ENCODE data around the gene NEB.

Gene NEB

DNA sequence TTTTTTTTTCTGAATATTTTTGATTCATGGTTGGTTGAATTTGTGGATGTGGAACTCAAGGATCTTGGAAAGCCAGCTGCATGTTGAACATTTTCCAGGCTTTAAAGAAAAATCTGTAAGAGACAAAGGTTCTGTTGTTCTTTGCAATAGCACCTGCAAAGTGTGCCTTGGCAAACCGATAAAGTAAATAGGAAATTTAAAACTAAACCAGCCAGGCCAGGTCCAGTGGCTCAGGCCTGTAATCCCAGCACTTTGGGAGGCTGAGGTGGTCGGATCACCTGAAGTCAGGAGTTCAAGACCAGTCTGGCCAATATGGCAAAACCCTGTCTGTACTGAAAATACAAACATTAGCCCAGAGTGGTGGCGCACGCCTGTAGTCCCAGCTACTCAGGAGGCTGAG lies 250.2 kb downstream of the NEB start:
- TF ChIP-seq EZH2phosphoT487 (IDR thresholded peaks at IDR 0.05; ENCODE audit: low read length) (no peak), EZH2 (optimal IDR thresholded peaks at IDR 0.05; ENCODE audit: low read depth, low read length) (no peak)
- TF ChIP-seq, protein P1, sequence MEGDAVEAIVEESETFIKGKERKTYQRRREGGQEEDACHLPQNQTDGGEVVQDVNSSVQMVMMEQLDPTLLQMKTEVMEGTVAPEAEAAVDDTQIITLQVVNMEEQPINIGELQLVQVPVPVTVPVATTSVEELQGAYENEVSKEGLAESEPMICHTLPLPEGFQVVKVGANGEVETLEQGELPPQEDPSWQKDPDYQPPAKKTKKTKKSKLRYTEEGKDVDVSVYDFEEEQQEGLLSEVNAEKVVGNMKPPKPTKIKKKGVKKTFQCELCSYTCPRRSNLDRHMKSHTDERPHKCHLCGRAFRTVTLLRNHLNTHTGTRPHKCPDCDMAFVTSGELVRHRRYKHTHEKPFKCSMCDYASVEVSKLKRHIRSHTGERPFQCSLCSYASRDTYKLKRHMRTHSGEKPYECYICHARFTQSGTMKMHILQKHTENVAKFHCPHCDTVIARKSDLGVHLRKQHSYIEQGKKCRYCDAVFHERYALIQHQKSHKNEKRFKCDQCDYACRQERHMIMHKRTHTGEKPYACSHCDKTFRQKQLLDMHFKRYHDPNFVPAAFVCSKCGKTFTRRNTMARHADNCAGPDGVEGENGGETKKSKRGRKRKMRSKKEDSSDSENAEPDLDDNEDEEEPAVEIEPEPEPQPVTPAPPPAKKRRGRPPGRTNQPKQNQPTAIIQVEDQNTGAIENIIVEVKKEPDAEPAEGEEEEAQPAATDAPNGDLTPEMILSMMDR (IDR thresholded peaks at IDR 0.05; ENCODE audit: low read length) = no peak
- H3K27ac ChIP-seq (ENCODE audit: low read length) = no peak overlapping the region
- peaks cover 5% of the 10 kb centered on the region; the same call in 1 of the 2 replicates for H3K36me3 ChIP-seq (replicated peaks; ENCODE audit: insufficient read depth, low read length)
- no peaks in the 10 kb centered on the region; the same call in 1 of the 2 replicates for H3K79me2 ChIP-seq (ENCODE audit: low read length)
- H4K20me1 ChIP-seq (ENCODE audit: insufficient read depth, low read length) = no peaks in the 10 kb centered on the region; the same call in 1 of the 2 replicates
- no peak for DNase-seq
- H3K9ac ChIP-seq (ENCODE audit: low read length) = no peak overlapping the region
- no peaks in the 10 kb centered on the region for H3K9me2 ChIP-seq (replicated peaks; ENCODE audit: insufficient read depth, low read length)
- H3K9me3 ChIP-seq (replicated peaks; ENCODE audit: insufficient read depth, low read length) = no peaks in the 10 kb centered on the region
- H3F3A ChIP-seq (ENCODE audit: insufficient read depth, low read length) = no peaks in the 10 kb centered on the region
- H2AFZ ChIP-seq (ENCODE audit: low read length) = no peak overlapping the region
- no peak overlapping the region for H3K4me2 ChIP-seq (ENCODE audit: low read depth, low read length)
- no peaks in the 10 kb centered on the region for H3K4me1 ChIP-seq (ENCODE audit: low read length)
- H3K27me3 ChIP-seq (replicated peaks; ENCODE audit: insufficient read depth, low read length) = no peaks in the 10 kb centered on the region
- H3K4me3 ChIP-seq (ENCODE audit: low read length) = no peak overlapping the region

DNA sequence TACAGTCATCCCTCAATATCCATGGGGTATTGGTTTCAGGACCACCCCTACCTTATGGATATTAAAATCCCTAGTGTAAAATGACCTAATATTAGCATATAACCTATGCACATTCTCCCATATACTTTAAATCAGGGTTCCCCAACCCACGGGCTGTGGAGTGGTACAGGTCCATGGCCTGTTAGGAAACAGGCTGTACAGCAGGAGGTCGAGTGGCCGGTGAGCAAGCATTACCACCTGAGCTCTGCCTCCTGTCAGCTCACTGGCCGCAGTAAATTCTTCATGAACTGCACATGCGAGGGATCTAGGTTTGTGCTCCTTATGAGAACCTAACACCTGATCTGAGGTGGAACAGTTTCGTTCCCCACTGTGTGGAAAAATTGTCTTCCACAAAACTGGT lies 250.7 kb downstream of the NEB start:
- Histone ChIP-seq H3K4me1 (ENCODE audit: low read length) (no peaks in the 10 kb centered on the region), H3K36me3 (replicated peaks; ENCODE audit: insufficient read depth, low read length) (peaks cover 5% of the 10 kb centered on the region; the same call in 1 of the 2 replicates), H4K20me1 (ENCODE audit: insufficient read depth, low read length) (no peaks in the 10 kb centered on the region; the same call in 1 of the 2 replicates), H2AFZ (ENCODE audit: low read length) (no peak overlapping the region), H3K27me3 (replicated peaks; ENCODE audit: insufficient read depth, low read length) (no peaks in the 10 kb centered on the region), H3K27ac (ENCODE audit: low read length) (no peak overlapping the region), H3K9ac (ENCODE audit: low read length) (no peak overlapping the region), H3K9me3 (replicated peaks; ENCODE audit: insufficient read depth, low read length) (no peaks in the 10 kb centered on the region), H3K4me2 (ENCODE audit: low read depth, low read length) (no peak overlapping the region), H3K9me2 (replicated peaks; ENCODE audit: insufficient read depth, low read length) (no peaks in the 10 kb centered on the region), H3K79me2 (ENCODE audit: low read length) (no peaks in the 10 kb centered on the region; the same call in 1 of the 2 replicates), H3K4me3 (ENCODE audit: low read length) (no peak overlapping the region), H3F3A (ENCODE audit: insufficient read depth, low read length) (no peaks in the 10 kb centered on the region)
- no peak for DNase-seq
- no peak for TF ChIP-seq EZH2phosphoT487 (IDR thresholded peaks at IDR 0.05; ENCODE audit: low read length)
- TF ChIP-seq EZH2 (optimal IDR thresholded peaks at IDR 0.05; ENCODE audit: low read depth, low read length) = no peak
- TF ChIP-seq, protein P1 (IDR thresholded peaks at IDR 0.05; ENCODE audit: low read length) = no peak

DNA sequence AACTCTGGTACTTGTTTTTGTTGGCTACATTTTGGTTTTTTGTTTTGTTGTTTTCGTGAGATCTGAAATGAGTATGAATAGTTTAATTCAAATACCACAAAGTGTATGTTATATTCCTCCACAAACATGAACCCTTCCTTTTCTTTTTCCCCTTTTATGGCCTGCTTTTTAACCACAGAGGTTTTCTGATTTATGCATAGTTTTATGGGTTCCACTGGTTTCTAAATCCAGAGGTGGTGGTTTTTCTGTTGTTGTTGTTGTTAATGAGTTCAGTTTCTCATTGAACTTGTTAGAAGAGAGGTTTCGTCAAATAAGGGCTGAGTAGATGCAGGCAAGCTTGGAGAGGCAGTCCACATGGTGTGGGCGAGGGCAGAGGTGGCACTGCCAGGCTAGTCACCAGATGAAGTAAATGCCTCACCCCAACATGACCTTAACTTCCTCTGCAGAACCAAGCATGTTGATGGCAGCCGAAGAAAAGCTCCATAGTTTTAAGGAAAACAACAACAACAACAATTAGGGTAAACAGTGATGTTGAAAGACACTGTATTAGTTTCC lies 252.0 kb downstream of the NEB start:
- H3K36me3 ChIP-seq (replicated peaks; ENCODE audit: insufficient read depth, low read length) = peaks cover 5% of the 10 kb centered on the region; the same call in 1 of the 2 replicates
- no peaks in the 10 kb centered on the region for H3K9me2 ChIP-seq (replicated peaks; ENCODE audit: insufficient read depth, low read length)
- no peak overlapping the region for H3K27ac ChIP-seq (ENCODE audit: low read length)
- H3K79me2 ChIP-seq (ENCODE audit: low read length) = no peaks in the 10 kb centered on the region; the same call in 1 of the 2 replicates
- H3K4me2 ChIP-seq (ENCODE audit: low read depth, low read length) = no peak overlapping the region
- TF ChIP-seq EZH2phosphoT487 (IDR thresholded peaks at IDR 0.05; ENCODE audit: low read length) = no peak
- H3F3A ChIP-seq (ENCODE audit: insufficient read depth, low read length) = no peaks in the 10 kb centered on the region
- no peaks in the 10 kb centered on the region for H3K27me3 ChIP-seq (replicated peaks; ENCODE audit: insufficient read depth, low read length)
- H3K4me3 ChIP-seq (ENCODE audit: low read length) = no peak overlapping the region
- H3K9me3 ChIP-seq (replicated peaks; ENCODE audit: insufficient read depth, low read length) = no peaks in the 10 kb centered on the region
- no peaks in the 10 kb centered on the region for H3K4me1 ChIP-seq (ENCODE audit: low read length)
- no peak overlapping the region for H3K9ac ChIP-seq (ENCODE audit: low read length)
- DNase-seq = no peak
- no peak overlapping the region for H2AFZ ChIP-seq (ENCODE audit: low read length)
- H4K20me1 ChIP-seq (ENCODE audit: insufficient read depth, low read length) = no peaks in the 10 kb centered on the region

DNA sequence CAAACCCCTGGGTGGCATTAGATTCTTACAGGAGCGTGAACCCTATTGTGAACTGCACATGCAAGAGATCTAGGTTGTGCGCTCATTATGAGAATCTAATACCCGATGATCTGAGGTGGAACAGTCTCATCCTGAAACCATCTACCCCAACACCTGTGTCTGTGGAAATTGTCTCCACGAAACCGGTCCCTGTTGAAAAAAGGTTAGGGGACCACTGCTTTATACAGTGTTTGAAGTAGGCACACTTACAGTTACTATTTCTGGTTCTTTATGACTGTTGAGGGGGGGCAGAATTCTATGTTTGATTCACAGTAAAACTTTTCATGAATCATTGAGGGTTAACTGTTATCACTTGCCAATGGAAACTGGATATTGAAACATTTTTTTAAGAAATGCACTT lies 252.5 kb downstream of the NEB start:
- Histone ChIP-seq H3K4me3 (ENCODE audit: low read length) (no peak overlapping the region), H3K4me2 (ENCODE audit: low read depth, low read length) (no peak overlapping the region), H3K27me3 (replicated peaks; ENCODE audit: insufficient read depth, low read length) (no peaks in the 10 kb centered on the region), H4K20me1 (ENCODE audit: insufficient read depth, low read length) (no peaks in the 10 kb centered on the region), H3F3A (ENCODE audit: insufficient read depth, low read length) (no peaks in the 10 kb centered on the region), H3K9me3 (replicated peaks; ENCODE audit: insufficient read depth, low read length) (no peaks in the 10 kb centered on the region), H2AFZ (ENCODE audit: low read length) (no peak overlapping the region), H3K9me2 (replicated peaks; ENCODE audit: insufficient read depth, low read length) (no peaks in the 10 kb centered on the region), H3K9ac (ENCODE audit: low read length) (no peak overlapping the region), H3K79me2 (ENCODE audit: low read length) (no peaks in the 10 kb centered on the region; the same call in 1 of the 2 replicates), H3K4me1 (ENCODE audit: low read length) (no peaks in the 10 kb centered on the region), H3K27ac (ENCODE audit: low read length) (no peak overlapping the region), H3K36me3 (replicated peaks; ENCODE audit: insufficient read depth, low read length) (peaks cover 5% of the 10 kb centered on the region; the same call in 1 of the 2 replicates)
- TF ChIP-seq EZH2 (optimal IDR thresholded peaks at IDR 0.05; ENCODE audit: low read depth, low read length) (no peak), EZH2phosphoT487 (IDR thresholded peaks at IDR 0.05; ENCODE audit: low read length) (no peak)
- TF ChIP-seq, protein P1 (IDR thresholded peaks at IDR 0.05; ENCODE audit: low read length) = no peak
- no peak for DNase-seq

All from MM.1S (cell line).